Vagina (tissue), 2 donors: Measurements from ENCODE around the gene SCGB3A2. TPM values are rescaled to one million over a fixed set of nuclear protein-coding genes. Genes with fewer than 3 reads are reported as not detected.

ENCODE experiments used
- DNase-seq, 2 donors: peaks; one replicate each; pipeline ENCODE4 v3.0.0-alpha.2; 2017; ENCODE audit errors: extremely low spot score in 2 of 2
- H3K27ac ChIP-seq: fragments of 200-600 bp; sonication (generic); one replicate; pipeline ENCODE4 v1.5.1; 2019
- H3K27me3 ChIP-seq: fragments of 200-600 bp; sonication (generic); one replicate; pipeline ENCODE4 v1.5.1; 2019
- H3K36me3 ChIP-seq, 2 donors: fragments of 200-600 bp; sonication (generic); one replicate each; pipeline ENCODE4 v1.5.1; 2017 to 2019
- H3K4me1 ChIP-seq: fragments of 200-600 bp; sonication (generic); one replicate; pipeline ENCODE4 v1.5.1; 2019
- H3K4me3 ChIP-seq, 2 donors: fragments of 200-600 bp; sonication (generic); 1 replicate in 1 of 2; 2 replicates in 1 of 2; pipeline ENCODE4 v1.5.1; 2016 to 2019
- H3K9me3 ChIP-seq: fragments of 200-600 bp; sonication (generic); one replicate; pipeline ENCODE4 v1.5.1; 2019
- POLR2A ChIP-seq, 2 donors: fragments of 450-650 bp; IDR thresholded peaks; one replicate each; pipeline ENCODE4 v1.6.1; 2017; ENCODE audit warnings: antibody characterized with exemption in 2 of 2, mild to moderate bottlenecking in 2 of 2, moderate library complexity in 2 of 2
- POLR2AphosphoS5 ChIP-seq, 2 donors: sonication (generic); formaldehyde crosslinking; IDR thresholded peaks; one replicate each; pipeline ENCODE4 v1.9.0; 2017; ENCODE audit warnings: antibody characterized with exemption in 2 of 2, mild to moderate bottlenecking in 2 of 2, low read depth in 1 of 2; ENCODE audit not compliant: insufficient read depth in 1 of 2
- intact Hi-C: fragments of 100-400 bp; cut with DNase I; formaldehyde crosslinking; loops from one replicate; pipeline ENCODE4 v1.15.1; 2023
- total RNA-seq: library from RNA; depleted of rRNA; stranded (reverse); fragments of >200 nt; gene quantifications from one replicate; pipeline ENCODE4 v1.2.3, GENCODE V29; 2016
- TF ChIP-seq, protein P1 (sequence below), 3 experiments: fragments of 450-650 bp in 2 of 3; fragments of 200-600 bp in 1 of 3; sonication (generic) in 1 of 3; IDR thresholded peaks; one replicate each; pipeline ENCODE4 v1.5.1; 2017 to 2019; ENCODE audit warnings: antibody characterized with exemption in 3 of 3, mild to moderate bottlenecking in 2 of 3, moderate library complexity in 2 of 3

Gene SCGB3A2
- total RNA-seq, 1 donor from 2014 or later = not detected

DNA sequence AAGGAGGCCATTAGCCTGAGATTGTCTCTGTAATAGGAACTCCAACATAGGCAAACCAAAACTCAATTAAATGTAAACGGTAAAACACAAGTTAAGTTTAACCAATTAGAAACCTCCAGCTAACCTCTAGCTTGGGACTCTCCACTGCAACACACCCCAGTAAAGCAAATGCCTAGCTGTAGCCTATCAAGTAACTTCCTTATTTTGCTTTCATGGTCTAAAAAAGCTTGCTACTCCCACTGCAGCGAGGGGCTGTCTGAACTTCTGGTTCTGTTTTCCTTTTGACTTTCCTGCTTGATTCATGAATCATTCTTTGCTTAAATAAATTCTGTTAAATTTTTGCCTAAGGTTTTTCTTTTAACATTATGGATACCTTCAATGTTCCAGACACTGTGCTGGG is 52.3 kb downstream of the SCGB3A2 start:
- no peak for DNase-seq
- no peaks in the 10 kb centered on the region for H3K4me1 ChIP-seq
- no peak overlapping the region for H3K4me3 ChIP-seq
- TF ChIP-seq, protein P1, sequence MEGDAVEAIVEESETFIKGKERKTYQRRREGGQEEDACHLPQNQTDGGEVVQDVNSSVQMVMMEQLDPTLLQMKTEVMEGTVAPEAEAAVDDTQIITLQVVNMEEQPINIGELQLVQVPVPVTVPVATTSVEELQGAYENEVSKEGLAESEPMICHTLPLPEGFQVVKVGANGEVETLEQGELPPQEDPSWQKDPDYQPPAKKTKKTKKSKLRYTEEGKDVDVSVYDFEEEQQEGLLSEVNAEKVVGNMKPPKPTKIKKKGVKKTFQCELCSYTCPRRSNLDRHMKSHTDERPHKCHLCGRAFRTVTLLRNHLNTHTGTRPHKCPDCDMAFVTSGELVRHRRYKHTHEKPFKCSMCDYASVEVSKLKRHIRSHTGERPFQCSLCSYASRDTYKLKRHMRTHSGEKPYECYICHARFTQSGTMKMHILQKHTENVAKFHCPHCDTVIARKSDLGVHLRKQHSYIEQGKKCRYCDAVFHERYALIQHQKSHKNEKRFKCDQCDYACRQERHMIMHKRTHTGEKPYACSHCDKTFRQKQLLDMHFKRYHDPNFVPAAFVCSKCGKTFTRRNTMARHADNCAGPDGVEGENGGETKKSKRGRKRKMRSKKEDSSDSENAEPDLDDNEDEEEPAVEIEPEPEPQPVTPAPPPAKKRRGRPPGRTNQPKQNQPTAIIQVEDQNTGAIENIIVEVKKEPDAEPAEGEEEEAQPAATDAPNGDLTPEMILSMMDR (IDR thresholded peaks at IDR 0.05) = no peak
- TF ChIP-seq POLR2AphosphoS5 (IDR thresholded peaks at IDR 0.05; ENCODE audit: insufficient read depth in 1 of 2, low read depth in 1 of 2) = no peak
- no peak for TF ChIP-seq POLR2A (IDR thresholded peaks at IDR 0.05)
- H3K36me3 ChIP-seq = no peaks in the 10 kb centered on the region
- intact Hi-C loops = no loop called here
- no peaks in the 10 kb centered on the region for H3K9me3 ChIP-seq
- no peaks in the 10 kb centered on the region for H3K27me3 ChIP-seq
- H3K27ac ChIP-seq = no peak overlapping the region

Other genes with a start within 250 kb of the SCGB3A2 start
- gene JAKMIP2, start 96.0 kb upstream of the SCGB3A2 start, total RNA-seq = 0.49 TPM
- not detected for gene SPINK1, start 47.0 kb upstream of the SCGB3A2 start, total RNA-seq
- not detected for gene C5orf46, start 27.8 kb downstream of the SCGB3A2 start, total RNA-seq
- 235 TPM for gene SPINK5, start 185.3 kb downstream of the SCGB3A2 start, total RNA-seq